Measurements from ENCODE around the gene CFL1. TPM values are rescaled to one million over a fixed set of nuclear protein-coding genes. Genes with fewer than 3 reads are reported as not detected.
"Not testable (repeated sequence)": the region's sequence is repeated elsewhere in the genome, so short reads cannot be mapped to it uniquely, and the experiment has no call there.

Gene CFL1
- polyA plus RNA-seq, 1 of the 3 experiments (the other 2 are of a cell fraction): 4,252 TPM

GRCh38 chr11:65892137-65892540 lies 34.2 kb upstream of the CFL1 start:
- Histone ChIP-seq H3K4me2 (peak overlapping the region; percentile 98), H3K9ac (peak overlapping the region; percentile 76; the same call in 1 of the 2 replicates), H3K27ac (ENCODE audit: low read depth in 2 of 2, low read length in 1 of 2) (peak overlapping the region in 1 of 2 experiments; percentile 94; a peak in 3 of 4 replicates), H3K4me3 (ENCODE audit: low read depth in 2 of 2, low read length in 1 of 2) (peak overlapping the region; percentile 65 to 70), H3K79me2 (ENCODE audit: insufficient read depth) (peaks cover 68% of the 10 kb centered on the region), H3K36me3 (replicated peaks in 1 of 2; ENCODE audit: control insufficient read depth in 1 of 2, insufficient read depth in 2 of 2, low read length in 1 of 2) (peaks cover 0 to 37% of the 10 kb centered on the region in 2 experiments), H3K4me1 (ENCODE audit: control insufficient read depth in 1 of 2, insufficient read depth in 2 of 2, low read depth in 1 of 2, low read length in 1 of 2) (peaks cover 46 to 52% of the 10 kb centered on the region in 2 experiments), H4K20me1 (ENCODE audit: insufficient read depth) (peaks cover 63% of the 10 kb centered on the region), H3F3A (replicated peaks; ENCODE audit: insufficient read depth) (peaks cover 95% of the 10 kb centered on the region)
- H3K9me3 ChIP-seq; H3K27me3 ChIP-seq (ENCODE audit: insufficient read depth); H2AFZ ChIP-seq (ENCODE audit: low read depth); DNase-seq; H3K9me2 ChIP-seq; POLR2A ChIA-PET: not testable (repeated sequence)
- CTCF ChIA-PET: interaction anchor here (0.6 to 15.2 kb wide), 7 partner anchors 19 to 450 kb away, joined by 3 to 374 read pairs (median 4); partner anchors contain the start of genes CFL1, EFEMP2 and MUS81
- TF ChIP-seq ZBTB33 (IDR thresholded peaks at IDR 0.05; ENCODE audit: borderline replicate concordance, low read depth): 0 out of 2 replicates have a peak, but pooled peaks have one; percentile 7
- 93% methylated on average over 5 of the region's 5 CpGs for WGBS (ENCODE audit: low lambda C conversion rate)

- CTCF ChIA-PET: interaction anchor here (0.6 to 15.2 kb wide), 14 partner anchors 9 to 451 kb away, joined by 3 to 374 read pairs (median 7); partner anchors contain the start of genes C11orf68, CFL1, EFEMP2 and FOSL1
- peak; percentile 65 for DNase-seq
- Histone ChIP-seq H2AFZ (ENCODE audit: low read depth) (no peak overlapping the region), H3K9ac (peak overlapping the region; percentile 76), H3K4me3 (ENCODE audit: low read depth in 2 of 2, low read length in 1 of 2) (peak overlapping the region; percentile 65 to 70), H3K79me2 (ENCODE audit: insufficient read depth) (peaks cover 68% of the 10 kb centered on the region), H3K4me2 (peak overlapping the region; percentile 98), H3K4me1 (ENCODE audit: control insufficient read depth in 1 of 2, insufficient read depth in 2 of 2, low read depth in 1 of 2, low read length in 1 of 2) (peaks cover 52% of the 10 kb centered on the region in 2 experiments), H3K9me3 (no peaks in the 10 kb centered on the region), H4K20me1 (ENCODE audit: insufficient read depth) (peaks cover 57% of the 10 kb centered on the region), H3K27ac (ENCODE audit: low read depth in 2 of 2, low read length in 1 of 2) (peak overlapping the region; percentile 87 to 94), H3K36me3 (replicated peaks in 1 of 2; ENCODE audit: control insufficient read depth in 1 of 2, insufficient read depth in 2 of 2, low read length in 1 of 2) (peaks cover 4 to 37% of the 10 kb centered on the region in 2 experiments), H3F3A (replicated peaks; ENCODE audit: insufficient read depth) (peaks cover 88% of the 10 kb centered on the region), H3K9me2 (no peaks in the 10 kb centered on the region), H3K27me3 (ENCODE audit: insufficient read depth) (no peaks in the 10 kb centered on the region)
- POLR2A ChIA-PET: interaction anchor here (0.5 to 3.8 kb wide), 12 partner anchors 10 to 180 kb away, joined by 3 to 46 read pairs (median 3); partner anchors contain the start of genes CFL1, CTSW, MUS81 and SART1
- TF ChIP-seq USF1 (IDR thresholded peaks at IDR 0.05; ENCODE audit: borderline replicate concordance, low read depth) (0 out of 2 replicates have a peak, but pooled peaks have one; percentile 4), POLR2AphosphoS5 (IDR thresholded peaks at IDR 0.05; ENCODE audit: low read depth, low read length) (peak; percentile 29; the same call in 1 of the 2 replicates), EZH2phosphoT487 (IDR thresholded peaks at IDR 0.05; ENCODE audit: borderline replicate concordance, low read depth) (no peak), IRF3 (IDR thresholded peaks at IDR 0.05; ENCODE audit: low read depth, low read length) (no peak), PBX3 (IDR thresholded peaks at IDR 0.05) (peak; percentile 8; the same call in 1 of the 2 replicates), TEAD4 (IDR thresholded peaks at IDR 0.05; ENCODE audit: borderline replicate concordance, insufficient read depth) (0 out of 2 replicates have a peak, but pooled peaks have one; percentile 8), GABPA (IDR thresholded peaks at IDR 0.05; ENCODE audit: low read depth) (0 out of 2 replicates have a peak, but pooled peaks have one; percentile 9), CTCF (IDR thresholded peaks at IDR 0.05) (peak; percentile 34), ELF1 (IDR thresholded peaks at IDR 0.05) (0 out of 2 replicates have a peak, but pooled peaks have one; percentile 7)
- 35% methylated on average over 14 of the region's 57 CpGs for WGBS (ENCODE audit: low lambda C conversion rate)
These were observed 33.5 kb upstream of the CFL1 start for GRCh38 chr11:65891219-65892136.

Measured in SK-N-SH (cell line).